ENCODE results near the gene BCL2L12. TPM values are rescaled to one million over a fixed set of nuclear protein-coding genes. Genes with fewer than 3 reads are reported as not detected.

BCL2L12 gene
- total RNA-seq, 4 donors from 2014 or later = 3.1 to 23.8 (median 3.5) TPM

- no peak for DNase-seq
- TF ChIP-seq CTCF (IDR thresholded peaks at IDR 0.05) (no peak), POLR2A (IDR thresholded peaks at IDR 0.05) (no peak)
- intact Hi-C loops (cut with DNase I; ENCODE audit: low total_unique reads) = no loop called here
- H3K4me3 ChIP-seq = no peak overlapping the region
- H3K27ac ChIP-seq = no peak overlapping the region
- H3K36me3 ChIP-seq = no peaks in the 10 kb centered on the region
- H3K9me3 ChIP-seq = no peaks in the 10 kb centered on the region
- peaks cover 0 to 6% of the 10 kb centered on the region in 2 donors for H3K4me1 ChIP-seq
- no peaks in the 10 kb centered on the region for H3K27me3 ChIP-seq
Observed at GRCh38 chr19:49667473-49667872, 1.7 kb downstream of the BCL2L12 start.

- no peak for DNase-seq
- intact Hi-C loops (cut with DNase I; ENCODE audit: low total_unique reads) = no loop called here
- Histone ChIP-seq H3K4me1 (peaks cover 0 to 6% of the 10 kb centered on the region in 2 donors), H3K27me3 (no peaks in the 10 kb centered on the region), H3K27ac (no peak overlapping the region), H3K36me3 (no peaks in the 10 kb centered on the region), H3K4me3 (no peak overlapping the region), H3K9me3 (no peaks in the 10 kb centered on the region)
- TF ChIP-seq POLR2A (IDR thresholded peaks at IDR 0.05) (no peak), CTCF (IDR thresholded peaks at IDR 0.05) (no peak)
Observed at GRCh38 chr19:49669516-49669915, 3.8 kb downstream of the BCL2L12 start.

- H3K27me3 ChIP-seq = no peaks in the 10 kb centered on the region
- no peaks in the 10 kb centered on the region for H3K9me3 ChIP-seq
- H3K36me3 ChIP-seq = no peaks in the 10 kb centered on the region
- intact Hi-C loops (cut with DNase I; ENCODE audit: low total_unique reads) = no loop called here
- no peaks in the 10 kb centered on the region for H3K4me1 ChIP-seq
- peak overlapping the region in 1 of 2 donors; percentile 54 for H3K27ac ChIP-seq
- TF ChIP-seq CTCF (IDR thresholded peaks at IDR 0.05) (peak; percentile 81 to 92 (median 83)), POLR2A (IDR thresholded peaks at IDR 0.05) (no peak)
- peak; percentile 68 to 73 for DNase-seq
- H3K4me3 ChIP-seq = no peak overlapping the region
Observed at GRCh38 chr19:49672131-49672919, 6.6 kb downstream of the BCL2L12 start.

GRCh38 chr19:49676136-49676783, 10.5 kb downstream of the BCL2L12 start:
- H3K9me3 ChIP-seq = no peaks in the 10 kb centered on the region
- H3K4me3 ChIP-seq = peak overlapping the region; percentile 31 to 39
- no peaks in the 10 kb centered on the region for H3K27me3 ChIP-seq
- TF ChIP-seq POLR2A (IDR thresholded peaks at IDR 0.05) (peak in 1 of 2 donors; percentile 9), CTCF (IDR thresholded peaks at IDR 0.05) (no peak)
- H3K27ac ChIP-seq = peak overlapping the region; percentile 93 to 95
- peak; percentile 86 to 93 for DNase-seq
- H3K36me3 ChIP-seq = no peaks in the 10 kb centered on the region
- intact Hi-C loops (cut with DNase I; ENCODE audit: low total_unique reads) = no loop called here
- H3K4me1 ChIP-seq = peaks cover 0 to 4% of the 10 kb centered on the region in 2 donors

- Histone ChIP-seq H3K4me3 (peak overlapping the region; percentile 64 to 86), H3K9me3 (no peaks in the 10 kb centered on the region), H3K36me3 (no peaks in the 10 kb centered on the region), H3K4me1 (peaks cover 0 to 4% of the 10 kb centered on the region in 2 donors), H3K27ac (peak overlapping the region; percentile 94 to 95), H3K27me3 (no peaks in the 10 kb centered on the region)
- TF ChIP-seq POLR2A (IDR thresholded peaks at IDR 0.05) (no peak), CTCF (IDR thresholded peaks at IDR 0.05) (peak in 1 of 4 experiments; percentile 1)
- DNase-seq = peak; percentile 100
- intact Hi-C loops (cut with DNase I; ENCODE audit: low total_unique reads) = no loop called here
Observed at GRCh38 chr19:49676784-49677230, 11.1 kb downstream of the BCL2L12 start.
